PC-9 (cell line): ENCODE data around the gene IQCK. TPM values are rescaled to one million over a fixed set of nuclear protein-coding genes. Genes with fewer than 3 reads are reported as not detected.

Experiments used
- BruUV-seq: library from RNA; stranded (reverse); fragments of 400-500 nt; replicated peaks from 2 replicates; lab custom pipeline; 2021; lab: Mats Ljungman, UMichigan
- CTCF ChIA-PET: fragments of 300-600 bp; sonication (Branson Sonifier 250); formaldehyde crosslinking; loops from one replicate; lab custom pipeline; 2022; ENCODE audit warnings: antibody characterized with exemption; lab: Charles Lee
- POLR2A ChIA-PET: fragments of 300-600 bp; sonication (Branson Sonifier 250); formaldehyde crosslinking; loops from one replicate; lab custom pipeline; 2022; ENCODE audit warnings: antibody characterized with exemption; ENCODE audit not compliant: unreplicated experiment; lab: Charles Lee
- DNase-seq, 2 experiments: peaks; one replicate each; pipeline versions ENCODE4 v3.0.0 to v3.0.0-alpha.2; 2015 to 2022; ENCODE audit warnings: mixed read lengths in 1 of 2
- H2AFZ ChIP-seq: fragments of 200-600 bp; sonication (generic); 2 replicates; pipeline ENCODE4 v1.8.1; 2017; ENCODE audit warnings: antibody characterized with exemption
- H3F3A ChIP-seq: fragments of 200-600 bp; sonication (generic); 2 replicates; pipeline ENCODE4 v1.8.1; 2017; ENCODE audit warnings: antibody characterized with exemption, mild to moderate bottlenecking, low read depth; ENCODE audit not compliant: insufficient read depth
- H3K27ac ChIP-seq: fragments of 200-600 bp; sonication (generic); 2 replicates; pipeline ENCODE4 v1.6.1; 2016; ENCODE audit warnings: mixed run types
- H3K27me3 ChIP-seq: fragments of 200-600 bp; sonication (generic); 2 replicates; pipeline ENCODE4 v1.6.1; 2016; ENCODE audit warnings: low read depth, mixed run types; ENCODE audit not compliant: insufficient read depth
- H3K36me3 ChIP-seq: fragments of 200-600 bp; sonication (generic); 2 replicates; pipeline ENCODE4 v1.6.1; 2016; ENCODE audit warnings: low read depth, mixed run types
- H3K4me1 ChIP-seq: fragments of 200-600 bp; sonication (generic); replicated peaks from 2 replicates; pipeline ENCODE4 v1.6.1; 2016; ENCODE audit warnings: mixed run types; ENCODE audit not compliant: insufficient read depth
- H3K4me2 ChIP-seq: fragments of 200-600 bp; sonication (generic); 2 replicates; pipeline ENCODE4 v1.6.1; 2017; ENCODE audit warnings: mixed run types
- H3K4me3 ChIP-seq: fragments of 200-600 bp; sonication (generic); 2 replicates; pipeline ENCODE4 v1.6.1; 2016; ENCODE audit warnings: mixed run types
- H3K79me2 ChIP-seq: fragments of 200-600 bp; sonication (generic); 2 replicates; pipeline ENCODE4 v1.6.1; 2017; ENCODE audit warnings: low read depth, mixed run types
- H3K9me2 ChIP-seq: fragments of 200-600 bp; sonication (generic); 2 replicates; pipeline ENCODE4 v1.8.1; 2017; ENCODE audit warnings: mild to moderate bottlenecking; ENCODE audit not compliant: insufficient read depth
- H3K9me3 ChIP-seq: fragments of 200-600 bp; sonication (generic); 2 replicates; pipeline ENCODE4 v1.8.1; 2016; ENCODE audit warnings: low read depth; ENCODE audit not compliant: insufficient read depth
- H4K20me1 ChIP-seq: fragments of 200-600 bp; sonication (generic); 2 replicates; pipeline ENCODE4 v1.8.1; 2017; ENCODE audit not compliant: insufficient read depth
- CTCF ChIP-seq: fragments of 200-600 bp; sonication (generic); conservative IDR thresholded peaks from 2 replicates; pipeline ENCODE4 v1.6.1; 2017; ENCODE audit warnings: mixed run types, antibody characterized with exemption, mild to moderate bottlenecking, moderate library complexity
- EZH2 ChIP-seq: fragments of 200-600 bp; sonication (generic); IDR thresholded peaks from 2 replicates; pipeline ENCODE4 v1.8.0; 2017; ENCODE audit warnings: antibody characterized with exemption, low read depth
- intact Hi-C: fragments of 100-400 bp; cut with micrococcal nuclease; formaldehyde crosslinking; loops from one replicate; pipeline ENCODE4 v1.10.0; 2022; ENCODE audit not compliant: unreplicated experiment
- total RNA-seq: library from RNA; stranded (reverse); gene quantifications from 2 replicates; pipeline ENCODE4 v1.2.3, GENCODE V29; 2021

The IQCK gene
- total RNA-seq, 1 experiment from 2014 or later = 21.6 TPM

DNA sequence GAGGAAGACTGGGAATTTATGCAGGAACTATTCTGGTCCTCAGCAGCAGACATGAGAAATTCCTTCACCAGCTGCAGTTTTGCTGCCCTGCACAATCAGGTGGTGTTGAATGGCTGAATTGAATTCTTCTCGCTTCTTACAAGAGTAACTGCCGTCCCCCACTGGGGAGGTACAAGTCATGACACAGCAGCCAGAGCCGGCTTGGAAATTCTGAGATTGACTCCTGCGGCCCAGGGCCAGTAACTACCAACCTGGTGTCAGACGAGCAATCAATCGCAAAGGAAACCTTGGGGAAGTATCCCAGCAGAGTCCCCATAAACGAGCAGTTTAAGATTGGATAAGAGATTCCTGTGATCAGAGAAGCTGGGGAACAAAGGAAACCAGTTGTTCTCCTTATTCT, 30.8 kb upstream of the IQCK start:
- no peak overlapping the region for H3K4me2 ChIP-seq
- BruUV-seq = no TSS peak
- H3K79me2 ChIP-seq = no peaks in the 10 kb centered on the region
- no peaks in the 10 kb centered on the region for H3K4me1 ChIP-seq
- H3K27ac ChIP-seq = no peak overlapping the region
- no peaks in the 10 kb centered on the region for H4K20me1 ChIP-seq
- H3K9me3 ChIP-seq = peaks cover 4% of the 10 kb centered on the region; the same call in 1 of the 2 replicates
- H2AFZ ChIP-seq = no peak overlapping the region
- H3K36me3 ChIP-seq = no peaks in the 10 kb centered on the region
- DNase-seq = no peak
- intact Hi-C loops = no loop called here
- H3F3A ChIP-seq = no peaks in the 10 kb centered on the region
- no peak overlapping the region for H3K4me3 ChIP-seq
- POLR2A ChIA-PET = no interaction called here
- no peaks in the 10 kb centered on the region for H3K27me3 ChIP-seq
- TF ChIP-seq CTCF (no peak), EZH2 (no peak)
- CTCF ChIA-PET = no interaction called here
- no peaks in the 10 kb centered on the region for H3K9me2 ChIP-seq

DNA sequence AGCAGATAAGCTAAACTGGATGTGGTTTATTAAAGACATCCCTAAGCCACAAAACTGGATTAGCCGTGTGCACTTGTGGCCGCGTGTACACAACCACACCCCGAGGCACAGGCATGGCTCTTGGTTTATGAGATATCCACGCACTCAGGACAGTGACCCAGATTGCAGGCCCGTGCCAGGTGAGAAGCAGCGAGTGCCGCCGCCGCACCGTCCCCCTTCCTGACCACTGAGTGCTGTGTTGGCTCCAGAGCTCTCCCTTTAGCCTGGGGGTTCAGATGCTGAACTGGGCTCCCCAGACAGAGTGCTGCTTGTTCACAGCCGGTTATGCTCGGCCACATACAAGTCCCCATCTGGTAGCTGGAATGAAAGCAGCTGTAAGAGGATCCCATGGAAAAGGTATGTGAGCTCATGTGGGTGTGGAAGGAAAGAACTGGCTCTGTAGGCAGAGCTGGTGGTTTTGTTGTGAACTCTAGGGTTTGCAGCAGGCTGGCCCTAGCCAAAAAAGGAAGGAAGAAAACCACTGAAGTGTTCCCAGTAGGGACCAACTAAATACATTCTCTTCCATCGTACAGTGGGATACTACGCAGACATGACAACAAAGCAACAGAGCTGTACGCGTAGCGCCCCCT, 29.6 kb upstream of the IQCK start:
- H3K79me2 ChIP-seq = no peaks in the 10 kb centered on the region
- H3K4me2 ChIP-seq = no peak overlapping the region
- no peaks in the 10 kb centered on the region for H3F3A ChIP-seq
- H4K20me1 ChIP-seq = no peaks in the 10 kb centered on the region
- TF ChIP-seq EZH2 (no peak), CTCF (no peak)
- no peak for DNase-seq
- CTCF ChIA-PET = no interaction called here
- no peaks in the 10 kb centered on the region for H3K36me3 ChIP-seq
- H3K27me3 ChIP-seq = no peaks in the 10 kb centered on the region
- H3K4me1 ChIP-seq = no peaks in the 10 kb centered on the region
- no peak overlapping the region for H2AFZ ChIP-seq
- no peak overlapping the region for H3K27ac ChIP-seq
- H3K9me2 ChIP-seq = no peaks in the 10 kb centered on the region
- peaks cover 4% of the 10 kb centered on the region; the same call in 1 of the 2 replicates for H3K9me3 ChIP-seq
- POLR2A ChIA-PET = interaction anchor here (0.6 to 0.7 kb wide), 2 partner anchors 91 to 114 kb away, joined by 5 to 9 read pairs; no protein-coding TSS in a partner anchor
- no peak overlapping the region for H3K4me3 ChIP-seq
- intact Hi-C loops = no loop called here
- BruUV-seq = no TSS peak

DNA sequence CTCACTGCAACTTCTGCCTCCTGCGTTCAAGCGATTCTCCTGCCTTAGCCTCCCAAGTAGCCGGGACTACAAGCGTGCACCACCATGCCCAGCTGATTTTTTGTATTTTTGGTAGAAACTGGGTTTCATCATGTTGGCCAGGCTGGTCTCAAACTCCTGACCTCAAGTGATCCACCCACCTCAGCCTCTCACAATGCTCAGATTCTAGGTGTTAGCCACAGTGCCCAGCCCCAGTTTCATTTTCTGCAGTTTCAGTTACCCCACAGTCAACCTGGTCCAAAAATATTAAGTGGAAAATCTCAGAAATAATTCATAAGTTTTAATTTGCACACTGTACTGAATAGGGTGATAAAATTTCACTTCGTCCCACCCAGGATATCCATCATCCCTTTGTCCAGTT, 28.7 kb upstream of the IQCK start:
- no peak overlapping the region for H2AFZ ChIP-seq
- no peaks in the 10 kb centered on the region for H3K27me3 ChIP-seq
- no peaks in the 10 kb centered on the region for H3K9me2 ChIP-seq
- H3K27ac ChIP-seq = no peak overlapping the region
- H4K20me1 ChIP-seq = no peaks in the 10 kb centered on the region
- H3K9me3 ChIP-seq = peaks cover 4% of the 10 kb centered on the region; the same call in 1 of the 2 replicates
- ChIA-PET POLR2A (interaction anchor here (0.5 to 0.7 kb wide), 2 partner anchors 114 to 165 kb away, joined by 4 to 5 read pairs; no protein-coding TSS in a partner anchor), CTCF (no interaction called here)
- H3F3A ChIP-seq = no peaks in the 10 kb centered on the region
- no peak overlapping the region for H3K4me2 ChIP-seq
- intact Hi-C loops = no loop called here
- no TSS peak for BruUV-seq
- H3K79me2 ChIP-seq = no peaks in the 10 kb centered on the region
- H3K4me1 ChIP-seq = no peaks in the 10 kb centered on the region
- no peaks in the 10 kb centered on the region for H3K36me3 ChIP-seq
- no peak overlapping the region for H3K4me3 ChIP-seq
- no peak for DNase-seq
- no peak for TF ChIP-seq EZH2
- TF ChIP-seq CTCF = no peak
